ENCODE data around the gene ENO4. TPM values are rescaled to one million over a fixed set of nuclear protein-coding genes. Genes with fewer than 3 reads are reported as not detected.

Gene ENO4
- total and polyA plus RNA-seq, 9 of the 15 experiments (the other 6 are each of a cell fraction or from before 2014, with no cell fraction given), result 0.07 TPM; not detected in 8

DNA sequence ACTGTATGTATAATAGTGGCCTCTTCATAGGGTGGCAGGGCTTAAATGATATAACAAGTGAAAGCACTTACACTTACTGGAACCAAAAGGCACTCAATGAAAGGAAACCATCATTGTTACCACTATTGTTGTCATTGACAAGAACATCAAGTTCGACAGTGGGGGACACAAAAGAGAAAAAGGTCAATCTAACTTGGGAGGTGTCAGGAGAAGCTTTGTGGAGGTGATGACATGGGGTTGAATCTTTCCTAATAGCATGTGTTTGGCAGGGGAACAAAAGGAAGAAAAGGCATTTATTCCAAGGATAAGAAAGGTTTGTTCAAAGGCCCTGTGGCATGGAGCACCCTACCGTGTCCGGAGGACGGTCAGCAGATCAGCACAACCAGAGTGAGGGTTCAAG is 18.2 kb upstream of the ENO4 start (continued):
- TF ChIP-seq, protein P1, sequence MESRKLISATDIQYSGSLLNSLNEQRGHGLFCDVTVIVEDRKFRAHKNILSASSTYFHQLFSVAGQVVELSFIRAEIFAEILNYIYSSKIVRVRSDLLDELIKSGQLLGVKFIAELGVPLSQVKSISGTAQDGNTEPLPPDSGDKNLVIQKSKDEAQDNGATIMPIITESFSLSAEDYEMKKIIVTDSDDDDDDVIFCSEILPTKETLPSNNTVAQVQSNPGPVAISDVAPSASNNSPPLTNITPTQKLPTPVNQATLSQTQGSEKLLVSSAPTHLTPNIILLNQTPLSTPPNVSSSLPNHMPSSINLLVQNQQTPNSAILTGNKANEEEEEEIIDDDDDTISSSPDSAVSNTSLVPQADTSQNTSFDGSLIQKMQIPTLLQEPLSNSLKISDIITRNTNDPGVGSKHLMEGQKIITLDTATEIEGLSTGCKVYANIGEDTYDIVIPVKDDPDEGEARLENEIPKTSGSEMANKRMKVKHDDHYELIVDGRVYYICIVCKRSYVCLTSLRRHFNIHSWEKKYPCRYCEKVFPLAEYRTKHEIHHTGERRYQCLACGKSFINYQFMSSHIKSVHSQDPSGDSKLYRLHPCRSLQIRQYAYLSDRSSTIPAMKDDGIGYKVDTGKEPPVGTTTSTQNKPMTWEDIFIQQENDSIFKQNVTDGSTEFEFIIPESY (CRISPR knock-in tag; IDR thresholded peaks at IDR 0.05), result no peak
- no peak for TF ChIP-seq RBM22 (IDR thresholded peaks at IDR 0.05; ENCODE audit: low read depth, low read length, poor library complexity, severe bottlenecking)

DNA sequence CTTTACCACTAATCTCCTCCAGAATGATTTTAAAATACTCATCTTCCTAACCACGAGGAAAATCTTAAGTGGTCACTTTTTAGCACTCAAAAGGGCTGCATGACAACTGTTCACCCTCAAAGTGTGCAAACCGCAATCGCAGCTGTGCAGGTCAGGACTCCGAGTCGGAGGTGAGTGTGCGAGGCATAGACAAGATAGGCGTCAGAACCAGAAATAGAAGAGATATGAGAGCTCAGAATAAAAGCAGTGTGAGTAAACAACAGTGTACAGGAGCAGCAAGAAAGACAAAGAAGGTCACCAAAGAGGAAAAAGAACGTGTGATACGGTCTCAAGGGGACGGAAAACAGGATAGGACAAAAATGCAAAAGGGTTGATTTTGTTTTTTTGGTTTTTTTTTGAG is 17.5 kb upstream of the ENO4 start:
- no peak overlapping the region for H3K9ac ChIP-seq (ENCODE audit: insufficient read depth in 1 of 2, low read depth in 2 of 2, low read length in 2 of 2)
- 0% methylated on average over 8 of the region's 10 CpGs for WGBS (ENCODE audit: insufficient coverage, low coverage, missing lambda C conversion rate)
- no peak for DNase-seq (ENCODE audit: extremely low read depth in 1 of 4, low spot score in 3 of 4)
- no peak for ATAC-seq
- no peaks in the 10 kb centered on the region for H3K9me3 ChIP-seq (replicated peaks; ENCODE audit: control insufficient read depth, insufficient read depth, low read depth, low read length)
- H2AFZ ChIP-seq (ENCODE audit: low read depth, low read length), result no peak overlapping the region
- H3K4me1 ChIP-seq (replicated peaks in 1 of 2; ENCODE audit: control insufficient read depth in 2 of 2, insufficient read depth in 2 of 2, low read length in 2 of 2), result 0 out of 5 replicates have a peak, but pooled peaks cover 0 to 3% of the 10 kb centered on the region in 2 experiments
- H3K79me2 ChIP-seq (ENCODE audit: control insufficient read depth, insufficient read depth, low read length), result no peaks in the 10 kb centered on the region
- FAIRE-seq, result no peak
- H3K27me3 ChIP-seq (ENCODE audit: control insufficient read depth in 2 of 2, insufficient read depth in 2 of 2, low read length in 2 of 2), result peaks cover 10 to 62% of the 10 kb centered on the region in 2 experiments; a peak in 4 of 5 replicates
- intact Hi-C loops (cut with micrococcal nuclease) (no loop called here), in situ Hi-C loops (cut with MboI) (no loop called here)
- H4K20me1 ChIP-seq (replicated peaks; ENCODE audit: control insufficient read depth, insufficient read depth, low read length), result no peaks in the 10 kb centered on the region; the same call in 1 of the 2 replicates
- BruUV-seq (replicated peaks), result no TSS peak
- ChIA-PET POLR2A (no interaction called here), CTCF (ENCODE audit: low intra/inter-chr PET ratio) (no interaction called here)
- H3K9me1 ChIP-seq (ENCODE audit: control insufficient read depth, insufficient read depth, low read length), result no peaks in the 10 kb centered on the region
- H3K4me3 ChIP-seq, result no peak overlapping the region
- H3K27ac ChIP-seq (ENCODE audit: extremely low read depth, low read depth, low read length), result no peak overlapping the region
- TF ChIP-seq, protein P2, sequence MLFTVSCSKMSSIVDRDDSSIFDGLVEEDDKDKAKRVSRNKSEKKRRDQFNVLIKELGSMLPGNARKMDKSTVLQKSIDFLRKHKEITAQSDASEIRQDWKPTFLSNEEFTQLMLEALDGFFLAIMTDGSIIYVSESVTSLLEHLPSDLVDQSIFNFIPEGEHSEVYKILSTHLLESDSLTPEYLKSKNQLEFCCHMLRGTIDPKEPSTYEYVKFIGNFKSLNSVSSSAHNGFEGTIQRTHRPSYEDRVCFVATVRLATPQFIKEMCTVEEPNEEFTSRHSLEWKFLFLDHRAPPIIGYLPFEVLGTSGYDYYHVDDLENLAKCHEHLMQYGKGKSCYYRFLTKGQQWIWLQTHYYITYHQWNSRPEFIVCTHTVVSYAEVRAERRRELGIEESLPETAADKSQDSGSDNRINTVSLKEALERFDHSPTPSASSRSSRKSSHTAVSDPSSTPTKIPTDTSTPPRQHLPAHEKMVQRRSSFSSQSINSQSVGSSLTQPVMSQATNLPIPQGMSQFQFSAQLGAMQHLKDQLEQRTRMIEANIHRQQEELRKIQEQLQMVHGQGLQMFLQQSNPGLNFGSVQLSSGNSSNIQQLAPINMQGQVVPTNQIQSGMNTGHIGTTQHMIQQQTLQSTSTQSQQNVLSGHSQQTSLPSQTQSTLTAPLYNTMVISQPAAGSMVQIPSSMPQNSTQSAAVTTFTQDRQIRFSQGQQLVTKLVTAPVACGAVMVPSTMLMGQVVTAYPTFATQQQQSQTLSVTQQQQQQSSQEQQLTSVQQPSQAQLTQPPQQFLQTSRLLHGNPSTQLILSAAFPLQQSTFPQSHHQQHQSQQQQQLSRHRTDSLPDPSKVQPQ (CRISPR knock-in tag; IDR thresholded peaks at IDR 0.05; ENCODE audit: borderline replicate concordance), result no peak
- TF ChIP-seq, protein P3, sequence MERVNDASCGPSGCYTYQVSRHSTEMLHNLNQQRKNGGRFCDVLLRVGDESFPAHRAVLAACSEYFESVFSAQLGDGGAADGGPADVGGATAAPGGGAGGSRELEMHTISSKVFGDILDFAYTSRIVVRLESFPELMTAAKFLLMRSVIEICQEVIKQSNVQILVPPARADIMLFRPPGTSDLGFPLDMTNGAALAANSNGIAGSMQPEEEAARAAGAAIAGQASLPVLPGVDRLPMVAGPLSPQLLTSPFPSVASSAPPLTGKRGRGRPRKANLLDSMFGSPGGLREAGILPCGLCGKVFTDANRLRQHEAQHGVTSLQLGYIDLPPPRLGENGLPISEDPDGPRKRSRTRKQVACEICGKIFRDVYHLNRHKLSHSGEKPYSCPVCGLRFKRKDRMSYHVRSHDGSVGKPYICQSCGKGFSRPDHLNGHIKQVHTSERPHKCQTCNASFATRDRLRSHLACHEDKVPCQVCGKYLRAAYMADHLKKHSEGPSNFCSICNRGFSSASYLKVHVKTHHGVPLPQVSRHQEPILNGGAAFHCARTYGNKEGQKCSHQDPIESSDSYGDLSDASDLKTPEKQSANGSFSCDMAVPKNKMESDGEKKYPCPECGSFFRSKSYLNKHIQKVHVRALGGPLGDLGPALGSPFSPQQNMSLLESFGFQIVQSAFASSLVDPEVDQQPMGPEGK (CRISPR knock-in tag; IDR thresholded peaks at IDR 0.05; ENCODE audit: borderline replicate concordance), result no peak
- TF ChIP-seq FOXK2 (conservative IDR thresholded peaks at IDR 0.05 in 1 of 2, IDR thresholded peaks at IDR 0.05 in 1 of 2; ENCODE audit: low read depth in 2 of 2), result no peak
- TF ChIP-seq MTA1 (IDR thresholded peaks at IDR 0.05; ENCODE audit: borderline replicate concordance), result no peak
- TF ChIP-seq ZNF217 (CRISPR knock-in tag; IDR thresholded peaks at IDR 0.05), result no peak
- TF ChIP-seq, protein P4, sequence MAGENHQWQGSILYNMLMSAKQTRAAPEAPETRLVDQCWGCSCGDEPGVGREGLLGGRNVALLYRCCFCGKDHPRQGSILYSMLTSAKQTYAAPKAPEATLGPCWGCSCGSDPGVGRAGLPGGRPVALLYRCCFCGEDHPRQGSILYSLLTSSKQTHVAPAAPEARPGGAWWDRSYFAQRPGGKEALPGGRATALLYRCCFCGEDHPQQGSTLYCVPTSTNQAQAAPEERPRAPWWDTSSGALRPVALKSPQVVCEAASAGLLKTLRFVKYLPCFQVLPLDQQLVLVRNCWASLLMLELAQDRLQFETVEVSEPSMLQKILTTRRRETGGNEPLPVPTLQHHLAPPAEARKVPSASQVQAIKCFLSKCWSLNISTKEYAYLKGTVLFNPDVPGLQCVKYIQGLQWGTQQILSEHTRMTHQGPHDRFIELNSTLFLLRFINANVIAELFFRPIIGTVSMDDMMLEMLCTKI (IDR thresholded peaks at IDR 0.05; ENCODE audit: partially characterized antibody), result no peak
- H3K4me2 ChIP-seq (ENCODE audit: insufficient read depth, low read length), result no peak overlapping the region
- no peaks in the 10 kb centered on the region for H3K36me3 ChIP-seq (ENCODE audit: control insufficient read depth, insufficient read depth, low read length)
